Measurements from ENCODE around the gene TMEM119.

The TMEM119 gene

DNA sequence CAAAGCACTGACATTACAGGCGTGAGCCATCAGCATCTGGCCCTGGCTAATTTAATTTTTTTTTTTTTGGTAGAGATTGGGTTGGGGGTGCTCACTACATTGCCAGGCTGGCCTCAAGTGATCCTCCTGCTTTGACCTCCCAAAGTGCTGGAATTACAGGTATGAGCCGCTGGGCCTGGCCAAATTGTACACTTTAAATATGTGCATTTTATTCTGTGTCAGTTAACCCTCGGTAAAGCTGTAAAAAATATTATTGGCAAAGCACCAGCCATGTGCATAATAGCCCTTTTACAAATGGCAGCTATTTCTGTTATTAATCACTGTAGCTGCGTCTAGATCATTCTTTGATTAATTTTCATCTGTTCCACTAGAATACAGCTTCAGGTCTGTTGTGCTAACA, 12.0 kb downstream of the TMEM119 start:
- DNase-seq (ENCODE audit: low read depth): no peak
- H3K4me3 ChIP-seq (ENCODE audit: low read depth, low read length): no peak overlapping the region
- TF ChIP-seq, protein P1, sequence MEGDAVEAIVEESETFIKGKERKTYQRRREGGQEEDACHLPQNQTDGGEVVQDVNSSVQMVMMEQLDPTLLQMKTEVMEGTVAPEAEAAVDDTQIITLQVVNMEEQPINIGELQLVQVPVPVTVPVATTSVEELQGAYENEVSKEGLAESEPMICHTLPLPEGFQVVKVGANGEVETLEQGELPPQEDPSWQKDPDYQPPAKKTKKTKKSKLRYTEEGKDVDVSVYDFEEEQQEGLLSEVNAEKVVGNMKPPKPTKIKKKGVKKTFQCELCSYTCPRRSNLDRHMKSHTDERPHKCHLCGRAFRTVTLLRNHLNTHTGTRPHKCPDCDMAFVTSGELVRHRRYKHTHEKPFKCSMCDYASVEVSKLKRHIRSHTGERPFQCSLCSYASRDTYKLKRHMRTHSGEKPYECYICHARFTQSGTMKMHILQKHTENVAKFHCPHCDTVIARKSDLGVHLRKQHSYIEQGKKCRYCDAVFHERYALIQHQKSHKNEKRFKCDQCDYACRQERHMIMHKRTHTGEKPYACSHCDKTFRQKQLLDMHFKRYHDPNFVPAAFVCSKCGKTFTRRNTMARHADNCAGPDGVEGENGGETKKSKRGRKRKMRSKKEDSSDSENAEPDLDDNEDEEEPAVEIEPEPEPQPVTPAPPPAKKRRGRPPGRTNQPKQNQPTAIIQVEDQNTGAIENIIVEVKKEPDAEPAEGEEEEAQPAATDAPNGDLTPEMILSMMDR (conservative IDR thresholded peaks at IDR 0.05; ENCODE audit: low read depth, low read length): no peak

- H3K4me3 ChIP-seq (ENCODE audit: low read depth, low read length): no peak overlapping the region
- TF ChIP-seq, protein P1 (conservative IDR thresholded peaks at IDR 0.05; ENCODE audit: low read depth, low read length): no peak
- DNase-seq (ENCODE audit: low read depth): no peak
Observed at GRCh38 chr12:108584456-108585065, 13.3 kb downstream of the TMEM119 start.

DNA sequence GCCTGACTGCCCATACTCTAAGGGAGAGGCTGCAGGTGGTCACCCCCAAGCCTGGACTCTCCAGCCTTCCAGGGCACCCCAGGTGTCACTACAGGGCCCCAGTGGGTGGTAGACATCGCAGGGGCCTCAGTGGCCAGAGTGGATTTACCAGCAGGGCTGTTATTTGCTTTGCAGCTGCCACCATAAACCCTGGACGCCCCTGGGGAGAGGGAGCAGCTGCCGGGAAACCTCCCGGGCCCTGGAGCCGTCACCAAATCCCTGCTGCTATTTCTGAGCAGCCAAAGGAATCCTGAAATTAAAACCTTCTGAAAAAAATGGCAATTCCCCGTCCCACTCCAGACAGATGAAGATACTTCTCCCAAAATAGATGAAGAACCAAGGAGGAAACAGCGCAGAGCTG, 13.9 kb downstream of the TMEM119 start:
- TF ChIP-seq, protein P1 (conservative IDR thresholded peaks at IDR 0.05; ENCODE audit: low read depth, low read length): no peak
- DNase-seq (ENCODE audit: low read depth): no peak
- no peak overlapping the region for H3K4me3 ChIP-seq (ENCODE audit: low read depth, low read length)

GRCh38 chr12:108582978-108583770, 14.7 kb downstream of the TMEM119 start:
- no peak overlapping the region for H3K4me3 ChIP-seq (ENCODE audit: low read depth, low read length)
- DNase-seq (ENCODE audit: low read depth): no peak
- TF ChIP-seq, protein P1 (conservative IDR thresholded peaks at IDR 0.05; ENCODE audit: low read depth, low read length): no peak

DNA sequence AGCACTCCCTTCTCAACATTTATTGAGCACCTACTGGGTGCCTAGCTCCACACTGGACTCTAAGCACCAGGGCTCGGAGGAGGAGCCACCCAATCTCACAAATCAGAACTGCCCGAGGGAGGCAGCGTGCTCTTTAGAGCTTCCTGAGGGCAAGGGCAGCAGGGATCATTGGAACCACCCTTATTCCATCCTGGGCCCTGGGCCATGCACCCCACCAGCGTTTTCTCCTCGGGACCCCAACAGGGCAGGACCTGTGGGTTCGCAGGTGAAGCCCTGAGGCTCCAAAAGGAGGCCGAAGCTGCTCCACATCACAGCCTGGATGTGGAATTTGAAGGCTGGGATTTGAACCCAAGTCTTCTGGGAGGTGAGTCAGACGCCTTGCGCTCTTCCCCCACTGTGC, 15.4 kb downstream of the TMEM119 start:
- no peak overlapping the region for H3K4me3 ChIP-seq (ENCODE audit: low read depth, low read length)
- TF ChIP-seq, protein P1 (conservative IDR thresholded peaks at IDR 0.05; ENCODE audit: low read depth, low read length): no peak
- no peak for DNase-seq (ENCODE audit: low read depth)

- TF ChIP-seq, protein P1 (conservative IDR thresholded peaks at IDR 0.05; ENCODE audit: low read depth, low read length): no peak
- DNase-seq (ENCODE audit: low read depth): no peak
- no peak overlapping the region for H3K4me3 ChIP-seq (ENCODE audit: low read depth, low read length)
Observed at GRCh38 chr12:108581311-108582227, 16.3 kb downstream of the TMEM119 start.

All from choroid plexus epithelial cell (primary cell).